HepG2 (cell line): ENCODE data around the gene MRPL2. TPM values are rescaled to one million over a fixed set of nuclear protein-coding genes. Genes with fewer than 3 reads are reported as not detected.

ENCODE experiments used
- ARNT ChIP-seq: fragments of 450-650 bp; IDR thresholded peaks from 2 replicates; pipeline ENCODE4 v1.6.1; 2017
- EP300 ChIP-seq, 3 experiments: sonication (generic) in 1 of 3; formaldehyde crosslinking in 1 of 3; IDR thresholded peaks; 2 replicates each; pipeline versions ENCODE4 v1.5.1 to v1.6.1; 2011 to 2020; ENCODE audit warnings: low read depth in 2 of 3, low read length in 2 of 3, borderline replicate concordance in 1 of 3, improper control_type of control experiment in 1 of 3, mild to moderate bottlenecking in 1 of 3, missing genetic modification reagents in 1 of 3, moderate library complexity in 1 of 3
- HCFC1 ChIP-seq: fragments of 150-350 bp; IDR thresholded peaks from 2 replicates; pipeline ENCODE4 v1.6.1; 2014; ENCODE audit warnings: low read depth, low read length
- HOMEZ ChIP-seq: IDR thresholded peaks from 2 replicates; pipeline ENCODE4 v1.6.1; 2016; ENCODE audit warnings: low read depth
- KAT2B ChIP-seq: fragments of 150-350 bp; IDR thresholded peaks from 2 replicates; pipeline ENCODE4 v1.6.1; 2014; ENCODE audit warnings: low read depth, low read length, borderline replicate concordance
- MAFK ChIP-seq, 2 experiments: IDR thresholded peaks in 1 of 2; conservative IDR thresholded peaks in 1 of 2; 2 replicates each; pipeline ENCODE4 v1.6.1; 2011; ENCODE audit warnings: improper control_type of control experiment in 2 of 2, low read length in 2 of 2
- MTF1 ChIP-seq: sonication (generic); formaldehyde crosslinking; IDR thresholded peaks from 2 replicates; pipeline ENCODE4 v1.5.0; 2020; ENCODE audit warnings: missing genetic modification reagents
- RARA ChIP-seq: IDR thresholded peaks from 2 replicates; pipeline ENCODE4 v1.6.1; 2016; ENCODE audit warnings: missing genetic modification reagents, missing compliant biosample characterization
- SIN3A ChIP-seq: IDR thresholded peaks from 2 replicates; pipeline ENCODE4 v1.6.1; 2011; ENCODE audit warnings: low read depth, mild to moderate bottlenecking, control low read depth, low read length, borderline replicate concordance
- SMAD1 ChIP-seq: sonication (generic); formaldehyde crosslinking; IDR thresholded peaks from 2 replicates; pipeline ENCODE4 v1.4.0; 2020; ENCODE audit warnings: missing genetic modification reagents, low read depth, mild to moderate bottlenecking, borderline replicate concordance
- ZBTB21 ChIP-seq: sonication (generic); formaldehyde crosslinking; IDR thresholded peaks from 2 replicates; pipeline ENCODE4 v1.4.0; 2020; ENCODE audit warnings: missing genetic modification reagents
- ZNF777 ChIP-seq: sonication (generic); formaldehyde crosslinking; IDR thresholded peaks from 2 replicates; pipeline ENCODE4 v1.4.0; 2020; ENCODE audit warnings: missing genetic modification reagents
- ZNF850 ChIP-seq: sonication (generic); formaldehyde crosslinking; conservative IDR thresholded peaks from 2 replicates; pipeline ENCODE4 v1.9.0; 2021; ENCODE audit warnings: mild to moderate bottlenecking, missing genetic modification reagents
- polyA plus RNA-seq, 8 experiments: library from polyadenylated mRNA; depleted of rRNA in 3 of 8; stranded (reverse) in 7 of 8; unstranded in 1 of 8; fragments of >200 nt; fragmentation: Illumina TruSeq in 4 of 8; extraction: Trizol in 4 of 8; gene quantifications; 2 replicates each; pipeline versions ENCODE4 v1.2.1 to v1.2.3, GENCODE V29; 2011 to 2016; ENCODE audit warnings: low read depth in 4 of 8, missing spikeins in 1 of 8, mixed read lengths in 1 of 8; ENCODE audit not compliant: insufficient read depth in 1 of 8
- total RNA-seq, 5 experiments: library from RNA; depleted of rRNA; stranded (reverse); fragments of >200 nt; fragmentation: Illumina TruSeq; extraction: Trizol; gene quantifications; 2 replicates each; pipeline ENCODE4 v1.2.3, GENCODE V29; 2016; ENCODE audit warnings: low read depth in 1 of 5
- TF ChIP-seq, protein P1 (sequence below): conservative IDR thresholded peaks from 2 replicates; pipeline ENCODE4 v1.6.1; 2018; ENCODE audit warnings: missing genetic modification reagents
- TF ChIP-seq, protein P2 (sequence below): sonication (generic); formaldehyde crosslinking; IDR thresholded peaks from 2 replicates; pipeline ENCODE4 v1.4.0; 2020; ENCODE audit warnings: missing genetic modification reagents
- TF ChIP-seq, protein P3 (sequence below): sonication (generic); formaldehyde crosslinking; conservative IDR thresholded peaks from 2 replicates; pipeline ENCODE4 v1.8.0; 2022; ENCODE audit warnings: low read depth, missing genetic modification reagents
- TF ChIP-seq, protein P4 (sequence below), 2 experiments: fragments of 450-650 bp in 1 of 2; sonication (generic) in 1 of 2; formaldehyde crosslinking; IDR thresholded peaks; 2 replicates each; pipeline versions ENCODE4 v1.5.0 to v1.8.0; 2020 to 2022; ENCODE audit warnings: mild to moderate bottlenecking in 1 of 2, missing genetic modification reagents in 1 of 2

MRPL2 gene
- total and polyA plus RNA-seq, 2 of the 13 experiments (the other 11 are each of a cell fraction or from before 2014, with no cell fraction given): 56.8 to 65.6 TPM

- TF ChIP-seq, protein P1, sequence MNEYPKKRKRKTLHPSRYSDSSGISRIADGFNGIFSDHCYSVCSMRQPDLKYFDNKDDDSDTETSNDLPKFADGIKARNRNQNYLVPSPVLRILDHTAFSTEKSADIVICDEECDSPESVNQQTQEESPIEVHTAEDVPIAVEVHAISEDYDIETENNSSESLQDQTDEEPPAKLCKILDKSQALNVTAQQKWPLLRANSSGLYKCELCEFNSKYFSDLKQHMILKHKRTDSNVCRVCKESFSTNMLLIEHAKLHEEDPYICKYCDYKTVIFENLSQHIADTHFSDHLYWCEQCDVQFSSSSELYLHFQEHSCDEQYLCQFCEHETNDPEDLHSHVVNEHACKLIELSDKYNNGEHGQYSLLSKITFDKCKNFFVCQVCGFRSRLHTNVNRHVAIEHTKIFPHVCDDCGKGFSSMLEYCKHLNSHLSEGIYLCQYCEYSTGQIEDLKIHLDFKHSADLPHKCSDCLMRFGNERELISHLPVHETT (CRISPR knock-in tag): no peak
- TF ChIP-seq, protein P2, sequence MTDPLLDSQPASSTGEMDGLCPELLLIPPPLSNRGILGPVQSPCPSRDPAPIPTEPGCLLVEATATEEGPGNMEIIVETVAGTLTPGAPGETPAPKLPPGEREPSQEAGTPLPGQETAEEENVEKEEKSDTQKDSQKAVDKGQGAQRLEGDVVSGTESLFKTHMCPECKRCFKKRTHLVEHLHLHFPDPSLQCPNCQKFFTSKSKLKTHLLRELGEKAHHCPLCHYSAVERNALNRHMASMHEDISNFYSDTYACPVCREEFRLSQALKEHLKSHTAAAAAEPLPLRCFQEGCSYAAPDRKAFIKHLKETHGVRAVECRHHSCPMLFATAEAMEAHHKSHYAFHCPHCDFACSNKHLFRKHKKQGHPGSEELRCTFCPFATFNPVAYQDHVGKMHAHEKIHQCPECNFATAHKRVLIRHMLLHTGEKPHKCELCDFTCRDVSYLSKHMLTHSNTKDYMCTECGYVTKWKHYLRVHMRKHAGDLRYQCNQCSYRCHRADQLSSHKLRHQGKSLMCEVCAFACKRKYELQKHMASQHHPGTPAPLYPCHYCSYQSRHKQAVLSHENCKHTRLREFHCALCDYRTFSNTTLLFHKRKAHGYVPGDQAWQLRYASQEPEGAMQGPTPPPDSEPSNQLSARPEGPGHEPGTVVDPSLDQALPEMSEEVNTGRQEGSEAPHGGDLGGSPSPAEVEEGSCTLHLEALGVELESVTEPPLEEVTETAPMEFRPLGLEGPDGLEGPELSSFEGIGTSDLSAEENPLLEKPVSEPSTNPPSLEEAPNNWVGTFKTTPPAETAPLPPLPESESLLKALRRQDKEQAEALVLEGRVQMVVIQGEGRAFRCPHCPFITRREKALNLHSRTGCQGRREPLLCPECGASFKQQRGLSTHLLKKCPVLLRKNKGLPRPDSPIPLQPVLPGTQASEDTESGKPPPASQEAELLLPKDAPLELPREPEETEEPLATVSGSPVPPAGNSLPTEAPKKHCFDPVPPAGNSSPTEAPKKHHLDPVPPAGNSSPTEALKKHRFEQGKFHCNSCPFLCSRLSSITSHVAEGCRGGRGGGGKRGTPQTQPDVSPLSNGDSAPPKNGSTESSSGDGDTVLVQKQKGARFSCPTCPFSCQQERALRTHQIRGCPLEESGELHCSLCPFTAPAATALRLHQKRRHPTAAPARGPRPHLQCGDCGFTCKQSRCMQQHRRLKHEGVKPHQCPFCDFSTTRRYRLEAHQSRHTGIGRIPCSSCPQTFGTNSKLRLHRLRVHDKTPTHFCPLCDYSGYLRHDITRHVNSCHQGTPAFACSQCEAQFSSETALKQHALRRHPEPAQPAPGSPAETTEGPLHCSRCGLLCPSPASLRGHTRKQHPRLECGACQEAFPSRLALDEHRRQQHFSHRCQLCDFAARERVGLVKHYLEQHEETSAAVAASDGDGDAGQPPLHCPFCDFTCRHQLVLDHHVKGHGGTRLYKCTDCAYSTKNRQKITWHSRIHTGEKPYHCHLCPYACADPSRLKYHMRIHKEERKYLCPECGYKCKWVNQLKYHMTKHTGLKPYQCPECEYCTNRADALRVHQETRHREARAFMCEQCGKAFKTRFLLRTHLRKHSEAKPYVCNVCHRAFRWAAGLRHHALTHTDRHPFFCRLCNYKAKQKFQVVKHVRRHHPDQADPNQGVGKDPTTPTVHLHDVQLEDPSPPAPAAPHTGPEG (CRISPR knock-in tag): peak; percentile 43; the same call in 1 of the 2 replicates
- no peak for TF ChIP-seq ARNT
- TF ChIP-seq SIN3A: peak; percentile 66
- TF ChIP-seq, protein P3, sequence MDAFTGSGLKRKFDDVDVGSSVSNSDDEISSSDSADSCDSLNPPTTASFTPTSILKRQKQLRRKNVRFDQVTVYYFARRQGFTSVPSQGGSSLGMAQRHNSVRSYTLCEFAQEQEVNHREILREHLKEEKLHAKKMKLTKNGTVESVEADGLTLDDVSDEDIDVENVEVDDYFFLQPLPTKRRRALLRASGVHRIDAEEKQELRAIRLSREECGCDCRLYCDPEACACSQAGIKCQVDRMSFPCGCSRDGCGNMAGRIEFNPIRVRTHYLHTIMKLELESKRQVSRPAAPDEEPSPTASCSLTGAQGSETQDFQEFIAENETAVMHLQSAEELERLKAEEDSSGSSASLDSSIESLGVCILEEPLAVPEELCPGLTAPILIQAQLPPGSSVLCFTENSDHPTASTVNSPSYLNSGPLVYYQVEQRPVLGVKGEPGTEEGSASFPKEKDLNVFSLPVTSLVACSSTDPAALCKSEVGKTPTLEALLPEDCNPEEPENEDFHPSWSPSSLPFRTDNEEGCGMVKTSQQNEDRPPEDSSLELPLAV (CRISPR knock-in tag): no peak
- 0 out of 2 replicates have a peak, but pooled peaks have one; percentile 34 for TF ChIP-seq HOMEZ (CRISPR knock-in tag)
- TF ChIP-seq MAFK (conservative IDR thresholded peaks at IDR 0.05 in 1 of 2, IDR thresholded peaks at IDR 0.05 in 1 of 2; ENCODE audit: low read length in 2 of 2): no peak
- no peak for TF ChIP-seq KAT2B
- peak; percentile 94 for TF ChIP-seq RARA (CRISPR knock-in tag)
- TF ChIP-seq EP300 (IDR thresholded peaks at IDR 0.05; ENCODE audit: low read depth in 2 of 2, low read length in 2 of 2): peak in 1 of 2 experiments; percentile 18; a peak in 1 of 4 replicates
- no peak for TF ChIP-seq EP300 (CRISPR knock-in tag; IDR thresholded peaks at IDR 0.05; ENCODE audit: borderline replicate concordance)
- peak; percentile 70 for TF ChIP-seq ZBTB21 (CRISPR knock-in tag)
- TF ChIP-seq SMAD1 (CRISPR knock-in tag): no peak
- TF ChIP-seq, protein P4, sequence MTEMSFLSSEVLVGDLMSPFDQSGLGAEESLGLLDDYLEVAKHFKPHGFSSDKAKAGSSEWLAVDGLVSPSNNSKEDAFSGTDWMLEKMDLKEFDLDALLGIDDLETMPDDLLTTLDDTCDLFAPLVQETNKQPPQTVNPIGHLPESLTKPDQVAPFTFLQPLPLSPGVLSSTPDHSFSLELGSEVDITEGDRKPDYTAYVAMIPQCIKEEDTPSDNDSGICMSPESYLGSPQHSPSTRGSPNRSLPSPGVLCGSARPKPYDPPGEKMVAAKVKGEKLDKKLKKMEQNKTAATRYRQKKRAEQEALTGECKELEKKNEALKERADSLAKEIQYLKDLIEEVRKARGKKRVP (CRISPR knock-in tag; IDR thresholded peaks at IDR 0.05): no peak
- peak; percentile 80 for TF ChIP-seq HCFC1
- no peak for TF ChIP-seq ZNF850 (CRISPR knock-in tag)
- no peak; the same call in none of the 2 replicates for TF ChIP-seq ZNF777 (CRISPR knock-in tag)
- no peak; the same call in 1 of the 2 replicates for TF ChIP-seq MTF1 (CRISPR knock-in tag)
Measured at GRCh38 chr6:43059168-43060033, at the start of gene MRPL2, which contains the start of gene KLC4 (continued).
